A673 (cell line): ENCODE results near the gene GRPR.

ENCODE experiments used
- CTCF ChIP-seq: fragments of 300-800, 200-600 bp; sonication (generic); conservative IDR thresholded peaks from 2 replicates; pipeline ENCODE4 v1.5.1; 2017; ENCODE audit warnings: low read depth, mild to moderate bottlenecking, antibody characterized with exemption, low read length, moderate library complexity, mixed read lengths
- EZH2 ChIP-seq: fragments of 200-600 bp; sonication (generic); IDR thresholded peaks from 2 replicates; pipeline ENCODE4 v1.6.1; 2017; ENCODE audit warnings: borderline replicate concordance, low read depth, mild to moderate bottlenecking, mixed read lengths, antibody characterized with exemption, low read length; ENCODE audit not compliant: poor library complexity, severe bottlenecking

- TF ChIP-seq CTCF, result no peak
- no peak for TF ChIP-seq EZH2
These were observed 11.6 kb downstream of the GRPR start for GRCh38 chrX:16134936-16135335.
